Calu3 (cell line): ENCODE results near the gene PRR9. TPM values are rescaled to one million over a fixed set of nuclear protein-coding genes. Genes with fewer than 3 reads are reported as not detected.

Source experiments
- BruUV-seq: library from RNA; stranded (reverse); fragments of 400-500 nt; replicated peaks from 2 replicates; lab custom pipeline; 2021; lab: Mats Ljungman, UMichigan
- CTCF ChIA-PET: fragments of 300-600 bp; sonication (Branson Sonifier 250); formaldehyde crosslinking; loops from one replicate; lab custom pipeline; 2022; ENCODE audit warnings: antibody characterized with exemption; lab: Charles Lee
- DNase-seq: peaks from one replicate; pipeline ENCODE4 v3.0.0; 2022
- H3K27ac Mint-ChIP-seq: one replicate; pipeline ENCODE4 v1.8.0; 2022; ENCODE audit warnings: mixed read lengths; ENCODE audit not compliant: unreplicated experiment
- H3K27me3 Mint-ChIP-seq: one replicate; pipeline ENCODE4 v1.8.0; 2022; ENCODE audit warnings: mixed read lengths; ENCODE audit not compliant: unreplicated experiment
- H3K36me3 Mint-ChIP-seq: one replicate; pipeline ENCODE4 v1.8.0; 2022; ENCODE audit warnings: mild to moderate bottlenecking, moderate library complexity, mixed read lengths; ENCODE audit not compliant: insufficient read depth, unreplicated experiment
- H3K4me1 Mint-ChIP-seq: one replicate; pipeline ENCODE4 v1.8.0; 2022; ENCODE audit warnings: mild to moderate bottlenecking, low read depth, mixed read lengths; ENCODE audit not compliant: unreplicated experiment
- H3K4me3 Mint-ChIP-seq: one replicate; pipeline ENCODE4 v1.8.0; 2022; ENCODE audit warnings: mild to moderate bottlenecking, low read depth, moderate library complexity, mixed read lengths; ENCODE audit not compliant: unreplicated experiment
- H3K9me3 Mint-ChIP-seq: one replicate; pipeline ENCODE4 v1.8.0; 2022; ENCODE audit warnings: low read depth, mixed read lengths; ENCODE audit not compliant: unreplicated experiment
- intact Hi-C: fragments of 100-400 bp; cut with micrococcal nuclease; formaldehyde crosslinking; loops from one replicate; pipeline ENCODE4 v1.10.0; 2022; ENCODE audit not compliant: unreplicated experiment
- total RNA-seq: library from RNA; stranded (reverse); gene quantifications from 2 replicates; pipeline ENCODE4 v1.2.3, GENCODE V29; 2022
- TF ChIP-seq, protein P1 (sequence below): fragments of 200-600 bp; IDR thresholded peaks from one replicate; pipeline ENCODE4 v1.8.0; 2022; ENCODE audit warnings: antibody characterized with exemption; ENCODE audit not compliant: unreplicated experiment

The PRR9 gene
- total RNA-seq, 1 experiment from 2014 or later, result not detected

DNA sequence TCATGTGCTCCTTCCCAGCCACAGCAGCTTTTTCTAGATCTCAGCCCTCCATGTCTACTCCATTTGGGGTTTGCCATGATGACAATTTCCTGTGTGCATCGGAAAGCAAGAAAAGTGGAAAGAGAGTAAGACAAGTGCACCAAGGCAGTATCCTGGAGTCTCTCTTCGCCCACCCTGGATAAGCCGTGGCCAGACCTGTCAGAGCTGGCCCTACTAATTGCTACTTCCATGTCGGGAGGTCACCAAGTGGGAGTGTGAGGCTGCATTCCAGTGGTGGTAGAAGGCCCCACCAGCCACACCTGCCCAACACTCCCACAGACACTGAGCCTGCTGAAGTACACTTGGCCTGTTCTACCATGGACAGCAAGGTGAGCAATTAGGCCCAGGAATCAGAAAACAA, 28.1 kb downstream of the PRR9 start:
- TF ChIP-seq, protein P1, sequence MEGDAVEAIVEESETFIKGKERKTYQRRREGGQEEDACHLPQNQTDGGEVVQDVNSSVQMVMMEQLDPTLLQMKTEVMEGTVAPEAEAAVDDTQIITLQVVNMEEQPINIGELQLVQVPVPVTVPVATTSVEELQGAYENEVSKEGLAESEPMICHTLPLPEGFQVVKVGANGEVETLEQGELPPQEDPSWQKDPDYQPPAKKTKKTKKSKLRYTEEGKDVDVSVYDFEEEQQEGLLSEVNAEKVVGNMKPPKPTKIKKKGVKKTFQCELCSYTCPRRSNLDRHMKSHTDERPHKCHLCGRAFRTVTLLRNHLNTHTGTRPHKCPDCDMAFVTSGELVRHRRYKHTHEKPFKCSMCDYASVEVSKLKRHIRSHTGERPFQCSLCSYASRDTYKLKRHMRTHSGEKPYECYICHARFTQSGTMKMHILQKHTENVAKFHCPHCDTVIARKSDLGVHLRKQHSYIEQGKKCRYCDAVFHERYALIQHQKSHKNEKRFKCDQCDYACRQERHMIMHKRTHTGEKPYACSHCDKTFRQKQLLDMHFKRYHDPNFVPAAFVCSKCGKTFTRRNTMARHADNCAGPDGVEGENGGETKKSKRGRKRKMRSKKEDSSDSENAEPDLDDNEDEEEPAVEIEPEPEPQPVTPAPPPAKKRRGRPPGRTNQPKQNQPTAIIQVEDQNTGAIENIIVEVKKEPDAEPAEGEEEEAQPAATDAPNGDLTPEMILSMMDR, result no peak
- peaks cover 81% of the 10 kb centered on the region for H3K27me3 Mint-ChIP-seq
- CTCF ChIA-PET, result no interaction called here
- no TSS peak for BruUV-seq
- no peaks in the 10 kb centered on the region for H3K36me3 Mint-ChIP-seq
- intact Hi-C loops, result no loop called here
- H3K9me3 Mint-ChIP-seq, result peaks cover 8% of the 10 kb centered on the region
- no peak for DNase-seq
- no peaks in the 10 kb centered on the region for H3K4me1 Mint-ChIP-seq
- H3K27ac Mint-ChIP-seq, result no peak overlapping the region
- no peak overlapping the region for H3K4me3 Mint-ChIP-seq

DNA sequence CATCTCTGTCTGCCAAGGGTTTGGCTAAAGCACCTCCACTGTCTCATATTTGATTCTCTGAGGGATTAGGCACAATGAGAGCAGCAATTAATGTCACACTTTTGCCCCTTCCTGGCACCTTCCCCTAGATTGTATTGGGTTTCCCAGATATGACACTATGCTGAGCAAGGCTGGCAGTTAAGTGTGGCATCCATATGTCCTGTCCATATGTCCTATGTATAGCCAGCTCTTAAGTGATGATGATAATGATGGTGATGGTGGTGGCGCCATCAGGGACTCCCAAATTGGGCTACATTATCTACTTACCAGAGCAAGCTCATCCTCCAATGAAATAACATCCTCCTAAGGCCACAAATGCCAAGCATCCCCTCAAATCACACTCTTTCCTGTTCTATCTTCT, 28.6 kb downstream of the PRR9 start:
- BruUV-seq, result no TSS peak
- Mint-ChIP-seq H3K9me3 (peaks cover 8% of the 10 kb centered on the region), H3K4me1 (no peaks in the 10 kb centered on the region), H3K27me3 (peaks cover 81% of the 10 kb centered on the region), H3K36me3 (no peaks in the 10 kb centered on the region), H3K27ac (no peak overlapping the region), H3K4me3 (no peak overlapping the region)
- TF ChIP-seq, protein P1, result no peak
- intact Hi-C loops, result no loop called here
- CTCF ChIA-PET, result interaction anchor here (0.5 kb wide), 1 partner anchor 321 kb away, joined by 3 read pairs; no protein-coding TSS in a partner anchor
- no peak for DNase-seq

DNA sequence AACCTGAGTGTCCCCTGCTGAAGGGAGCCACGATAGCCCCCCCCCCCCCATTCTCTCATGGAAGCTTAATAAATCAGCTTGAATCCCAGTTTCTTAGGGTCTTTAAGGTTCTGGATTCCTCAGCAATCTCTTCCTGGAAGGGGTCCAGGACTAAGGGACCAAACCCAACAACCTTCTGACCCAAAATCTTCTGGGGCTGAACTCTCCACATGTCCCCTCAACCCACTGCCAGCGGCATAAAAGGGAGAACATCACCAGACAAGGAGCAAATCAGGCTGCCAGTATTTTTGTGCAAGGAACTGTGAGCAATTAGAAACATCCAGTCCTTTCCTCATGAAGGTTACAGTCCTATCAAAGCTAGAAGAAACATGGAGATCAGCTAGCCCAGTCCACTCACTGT, 29.4 kb downstream of the PRR9 start:
- Mint-ChIP-seq H3K9me3 (peaks cover 8% of the 10 kb centered on the region), H3K4me1 (no peaks in the 10 kb centered on the region), H3K4me3 (no peak overlapping the region), H3K27me3 (peaks cover 86% of the 10 kb centered on the region), H3K36me3 (no peaks in the 10 kb centered on the region), H3K27ac (no peak overlapping the region)
- no TSS peak for BruUV-seq
- no peak for DNase-seq
- CTCF ChIA-PET, result interaction anchor here (0.6 kb wide), 1 partner anchor 287 kb away, joined by 5 read pairs; no protein-coding TSS in a partner anchor
- TF ChIP-seq, protein P1, result no peak
- intact Hi-C loops, result no loop called here

DNA sequence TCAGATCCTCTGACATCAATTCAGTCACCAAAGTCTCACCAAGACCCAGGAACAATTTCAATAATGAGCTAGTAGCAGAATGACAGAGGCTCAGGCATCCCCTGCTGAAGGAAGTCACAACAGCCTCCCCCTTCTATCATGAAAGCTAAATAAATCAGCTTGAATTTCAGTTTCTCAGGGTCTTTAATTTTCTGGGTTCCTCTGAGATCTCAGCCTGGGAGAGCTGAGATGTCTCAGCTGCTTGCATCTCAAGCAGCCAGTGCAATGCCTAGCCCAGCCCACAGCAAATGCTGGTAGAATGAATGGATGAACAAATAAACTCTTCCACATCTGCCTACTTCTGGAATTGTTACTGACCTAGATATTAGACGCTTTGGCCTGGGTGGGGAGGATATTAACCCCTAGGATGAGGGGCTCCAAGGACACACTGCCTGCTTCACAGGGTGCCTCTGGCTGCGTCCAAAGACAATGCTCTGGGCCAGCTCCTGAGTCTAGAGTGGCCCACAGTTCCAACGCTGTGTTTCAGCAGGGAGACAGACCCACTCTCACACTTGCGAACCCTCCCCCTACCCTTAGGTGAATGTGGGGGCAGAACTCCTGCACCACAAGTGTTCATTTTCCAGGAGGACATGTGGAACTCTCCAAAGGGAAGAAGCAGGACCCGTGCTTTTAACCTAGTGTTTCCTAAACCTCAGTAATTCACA, 30.9 kb downstream of the PRR9 start:
- Mint-ChIP-seq H3K4me1 (no peaks in the 10 kb centered on the region), H3K27ac (no peak overlapping the region), H3K4me3 (no peak overlapping the region), H3K27me3 (peaks cover 94% of the 10 kb centered on the region), H3K9me3 (peaks cover 8% of the 10 kb centered on the region), H3K36me3 (no peaks in the 10 kb centered on the region)
- CTCF ChIA-PET, result no interaction called here
- no peak for DNase-seq
- BruUV-seq, result no TSS peak
- TF ChIP-seq, protein P1, result no peak
- intact Hi-C loops, result no loop called here
